Astrocyte (in vitro differentiated cells and primary cell): ENCODE measurements around the gene STXBP5. TPM values are rescaled to one million over a fixed set of nuclear protein-coding genes. Genes with fewer than 3 reads are reported as not detected.

Experiments
- DNase-seq: peaks from one replicate; pipeline ENCODE4 v3.0.0-alpha.2; 2010; ENCODE audit warnings: low read depth
- FAIRE-seq: peaks from 2 replicates; lab custom pipeline; 2011; peaks lifted over from hg19 to GRCh38; lab: Jason Lieb, UNC
- H2AFZ ChIP-seq: 2 replicates; pipeline ENCODE4 v1.6.0; 2012; ENCODE audit warnings: low read depth, low read length, inconsistent platforms
- H3K27ac ChIP-seq: 2 replicates; pipeline ENCODE4 v1.5.1; 2011; ENCODE audit warnings: low read depth, low read length, inconsistent platforms
- H3K27me3 ChIP-seq: 2 replicates; pipeline ENCODE4 v1.6.0; 2011; ENCODE audit warnings: low read length, inconsistent platforms; ENCODE audit not compliant: insufficient read depth
- H3K36me3 ChIP-seq: 2 replicates; pipeline ENCODE4 v1.5.1; 2011; ENCODE audit warnings: low read length, inconsistent platforms; ENCODE audit not compliant: insufficient read depth
- H3K4me1 ChIP-seq: 2 replicates; pipeline ENCODE4 v1.5.1; 2011; ENCODE audit warnings: low read length, inconsistent platforms; ENCODE audit not compliant: insufficient read depth
- H3K4me2 ChIP-seq: 2 replicates; pipeline ENCODE4 v1.6.0; 2012; ENCODE audit warnings: low read length, inconsistent platforms
- H3K4me3 ChIP-seq: 2 replicates; pipeline ENCODE4 v1.5.1; 2011; ENCODE audit warnings: low read depth, mild to moderate bottlenecking, low read length, inconsistent platforms; ENCODE audit not compliant: insufficient read depth
- H3K79me2 ChIP-seq: 2 replicates; pipeline ENCODE4 v1.6.0; 2012; ENCODE audit warnings: mild to moderate bottlenecking, low read length, inconsistent platforms; ENCODE audit not compliant: insufficient read depth
- H3K9ac ChIP-seq: 2 replicates; pipeline ENCODE4 v1.6.0; 2012; ENCODE audit warnings: mild to moderate bottlenecking, low read length, inconsistent platforms
- H3K9me3 ChIP-seq: 2 replicates; pipeline ENCODE4 v1.5.1; 2012; ENCODE audit warnings: low read depth, mild to moderate bottlenecking, low read length, inconsistent platforms; ENCODE audit not compliant: insufficient read depth
- H4K20me1 ChIP-seq: 2 replicates; pipeline ENCODE4 v1.6.0; 2012; ENCODE audit warnings: low read length, inconsistent platforms; ENCODE audit not compliant: insufficient read depth
- H3K27ac Mint-ChIP-seq: one replicate; pipeline ENCODE4 v1.8.0; 2021; ENCODE audit warnings: mild to moderate bottlenecking, mixed read lengths; ENCODE audit not compliant: unreplicated experiment
- H3K27me3 Mint-ChIP-seq: one replicate; pipeline ENCODE4 v1.8.0; 2021; ENCODE audit warnings: low read depth, mixed read lengths; ENCODE audit not compliant: unreplicated experiment
- H3K36me3 Mint-ChIP-seq: one replicate; pipeline ENCODE4 v1.8.0; 2021; ENCODE audit warnings: low read depth, mixed read lengths; ENCODE audit not compliant: unreplicated experiment
- H3K4me1 Mint-ChIP-seq: one replicate; pipeline ENCODE4 v1.8.0; 2021; ENCODE audit warnings: low read depth, mixed read lengths; ENCODE audit not compliant: unreplicated experiment
- H3K4me3 Mint-ChIP-seq: one replicate; pipeline ENCODE4 v1.8.0; 2021; ENCODE audit warnings: mild to moderate bottlenecking, moderate library complexity, mixed read lengths; ENCODE audit not compliant: unreplicated experiment
- H3K9me3 Mint-ChIP-seq: one replicate; pipeline ENCODE4 v1.8.0; 2021; ENCODE audit warnings: mild to moderate bottlenecking, mixed read lengths; ENCODE audit not compliant: unreplicated experiment
- CTCF ChIP-seq: IDR thresholded peaks from 2 replicates; pipeline ENCODE4 v1.5.1; 2011; ENCODE audit warnings: low read depth, mild to moderate bottlenecking, inconsistent platforms, low read length, moderate library complexity; ENCODE audit not compliant: insufficient read depth
- EZH2 ChIP-seq: IDR thresholded peaks from 2 replicates; pipeline ENCODE4 v1.6.1; 2012; ENCODE audit warnings: mild to moderate bottlenecking, low read length, inconsistent platforms; ENCODE audit not compliant: insufficient read depth
- total RNA-seq: library from RNA; stranded (reverse); gene quantifications from 2 replicates; pipeline ENCODE4 v1.2.1, GENCODE V29; 2021

STXBP5 gene
- total RNA-seq, 1 donor from 2014 or later = 25.7 TPM

GRCh38 chr6:147268254-147268653 lies 64.0 kb downstream of the STXBP5 start:
- TF ChIP-seq EZH2 (no peak), CTCF (no peak)
- H3K27me3 Mint-ChIP-seq = no peaks in the 10 kb centered on the region
- no peaks in the 10 kb centered on the region for H3K4me1 ChIP-seq
- no peak for FAIRE-seq
- no peak overlapping the region for H3K4me3 Mint-ChIP-seq
- H3K9ac ChIP-seq = no peak overlapping the region
- H3K79me2 ChIP-seq = no peaks in the 10 kb centered on the region
- no peaks in the 10 kb centered on the region for H3K9me3 ChIP-seq
- H4K20me1 ChIP-seq = no peaks in the 10 kb centered on the region
- no peak overlapping the region for H3K4me3 ChIP-seq
- no peak for DNase-seq
- no peaks in the 10 kb centered on the region for H3K27me3 ChIP-seq
- no peaks in the 10 kb centered on the region for H3K4me1 Mint-ChIP-seq
- H3K27ac ChIP-seq = no peak overlapping the region
- H3K9me3 Mint-ChIP-seq = no peaks in the 10 kb centered on the region
- H3K27ac Mint-ChIP-seq = no peak overlapping the region
- H3K36me3 Mint-ChIP-seq = peaks cover 5% of the 10 kb centered on the region
- no peak overlapping the region for H3K4me2 ChIP-seq
- H3K36me3 ChIP-seq = no peaks in the 10 kb centered on the region
- no peak overlapping the region for H2AFZ ChIP-seq

- Histone ChIP-seq H3K4me2 (no peak overlapping the region), H3K79me2 (no peaks in the 10 kb centered on the region), H3K4me3 (no peak overlapping the region), H3K9me3 (no peaks in the 10 kb centered on the region), H3K27me3 (no peaks in the 10 kb centered on the region), H2AFZ (no peak overlapping the region), H3K9ac (no peak overlapping the region), H3K36me3 (peaks cover 2% of the 10 kb centered on the region), H3K27ac (no peak overlapping the region), H3K4me1 (no peaks in the 10 kb centered on the region), H4K20me1 (no peaks in the 10 kb centered on the region)
- Mint-ChIP-seq H3K4me3 (no peak overlapping the region), H3K4me1 (no peaks in the 10 kb centered on the region), H3K27me3 (no peaks in the 10 kb centered on the region), H3K36me3 (peaks cover 14% of the 10 kb centered on the region), H3K9me3 (no peaks in the 10 kb centered on the region), H3K27ac (no peak overlapping the region)
- TF ChIP-seq CTCF = no peak
- DNase-seq = no peak
- no peak for FAIRE-seq
These were observed 69.8 kb downstream of the STXBP5 start for GRCh38 chr6:147274012-147274411.

- FAIRE-seq (no peak), DNase-seq (no peak)
- H3K4me2 ChIP-seq = no peak overlapping the region
- no peaks in the 10 kb centered on the region for H3K79me2 ChIP-seq
- H3K36me3 ChIP-seq = peaks cover 2% of the 10 kb centered on the region
- Mint-ChIP-seq H3K4me1 (no peaks in the 10 kb centered on the region), H3K27me3 (no peaks in the 10 kb centered on the region), H3K36me3 (peaks cover 16% of the 10 kb centered on the region), H3K27ac (no peak overlapping the region), H3K9me3 (no peaks in the 10 kb centered on the region), H3K4me3 (no peak overlapping the region)
- no peaks in the 10 kb centered on the region for H3K27me3 ChIP-seq
- no peak for TF ChIP-seq EZH2
- no peaks in the 10 kb centered on the region for H3K9me3 ChIP-seq
- no peak overlapping the region for H2AFZ ChIP-seq
- no peak overlapping the region for H3K9ac ChIP-seq
- no peak overlapping the region for H3K4me3 ChIP-seq
- H3K4me1 ChIP-seq = no peaks in the 10 kb centered on the region
- H4K20me1 ChIP-seq = no peaks in the 10 kb centered on the region
- no peak overlapping the region for H3K27ac ChIP-seq
These were observed 70.6 kb downstream of the STXBP5 start for GRCh38 chr6:147274776-147275175.
